CD4-positive, alpha-beta T cell treated with Interleukin-6 for 4 hours (primary cell): ENCODE results near the gene MARK1.

Experiments used
- DNase-seq: peaks from one replicate; pipeline ENCODE4 v3.0.0-alpha.2; 2020; ENCODE audit warnings: mixed read lengths

The MARK1 gene

GRCh38 chr1:220527908-220528678 is at the start of gene MARK1:
TSS of gene MARK1 (plus strand) at chr1:220528136. CDS start at chr1:220528823, 687 bp downstream.
- no peak for DNase-seq

- DNase-seq = no peak
These were observed 44.2 kb upstream of the MARK1 start for GRCh38 chr1:220483700-220484099.

- no peak for DNase-seq
These were observed 43.8 kb upstream of the MARK1 start for GRCh38 chr1:220484135-220484534.

- no peak for DNase-seq
These were observed 42.8 kb upstream of the MARK1 start for GRCh38 chr1:220485131-220485530.

- no peak for DNase-seq
These were observed 42.1 kb upstream of the MARK1 start for GRCh38 chr1:220485791-220486190.

- no peak for DNase-seq
These were observed 40.6 kb upstream of the MARK1 start for GRCh38 chr1:220487297-220487820.

GRCh38 chr1:220491891-220492290 is 36.0 kb upstream of the MARK1 start:
- DNase-seq = no peak

- DNase-seq = no peak
These were observed 30.6 kb upstream of the MARK1 start for GRCh38 chr1:220497220-220497947.

- no peak for DNase-seq
These were observed 29.7 kb upstream of the MARK1 start for GRCh38 chr1:220498188-220498587.

GRCh38 chr1:220500372-220500771 is 27.6 kb upstream of the MARK1 start:
- DNase-seq = no peak

GRCh38 chr1:220504329-220504728 is 23.6 kb upstream of the MARK1 start:
- DNase-seq = no peak

GRCh38 chr1:220507085-220507484 is 20.9 kb upstream of the MARK1 start:
- no peak for DNase-seq

- DNase-seq = no peak
These were observed 16.8 kb upstream of the MARK1 start for GRCh38 chr1:220511179-220511578.

- DNase-seq = no peak
These were observed 16.2 kb upstream of the MARK1 start for GRCh38 chr1:220511785-220512184.

- DNase-seq = no peak
These were observed 14.1 kb upstream of the MARK1 start for GRCh38 chr1:220513834-220514233.

- DNase-seq = no peak
These were observed 13.7 kb upstream of the MARK1 start for GRCh38 chr1:220514256-220514655.

- DNase-seq = no peak
These were observed 11.8 kb upstream of the MARK1 start for GRCh38 chr1:220516014-220516721.

GRCh38 chr1:220516722-220517042 is 11.3 kb upstream of the MARK1 start:
- no peak for DNase-seq

GRCh38 chr1:220521778-220522177 is 6.2 kb upstream of the MARK1 start:
- no peak for DNase-seq

GRCh38 chr1:220526294-220526693 is 1.6 kb upstream of the MARK1 start:
- DNase-seq = no peak

- no peak for DNase-seq
These were observed 543 bp upstream of the MARK1 start for GRCh38 chr1:220527279-220527907.

GRCh38 chr1:220528679-220529501 is 954 bp downstream of the MARK1 start:
- no peak for DNase-seq
